BE2C (cell line): Measurements from ENCODE around the gene PPP1R17.

ENCODE experiments used
- DNase-seq: peaks from one replicate; pipeline ENCODE4 v3.0.0-alpha.2; 2020
- H3K27me3 ChIP-seq: fragments of 250-450 bp; sonication (Bioruptor Pico); 2 replicates; pipeline ENCODE4 v1.5.1; 2020; ENCODE audit warnings: mild to moderate bottlenecking
- H3K36me3 ChIP-seq: fragments of 250-450 bp; sonication (Bioruptor Pico); 2 replicates; pipeline ENCODE4 v1.5.1; 2020; ENCODE audit warnings: mild to moderate bottlenecking
- H3K4me1 ChIP-seq: fragments of 250-450 bp; sonication (Bioruptor Pico); 2 replicates; pipeline ENCODE4 v1.5.1; 2020
- H3K4me3 ChIP-seq: 2 replicates; pipeline ENCODE4 v1.5.1; 2011; ENCODE audit warnings: low read depth, low read length
- H3K9me3 ChIP-seq: fragments of 250-450 bp; sonication (Bioruptor Pico); 2 replicates; pipeline ENCODE4 v1.5.1; 2020
- TF ChIP-seq, protein P1 (sequence below): IDR thresholded peaks from 2 replicates; pipeline ENCODE4 v1.5.1; 2012; ENCODE audit warnings: mild to moderate bottlenecking, low read depth, low read length

PPP1R17 gene

DNA sequence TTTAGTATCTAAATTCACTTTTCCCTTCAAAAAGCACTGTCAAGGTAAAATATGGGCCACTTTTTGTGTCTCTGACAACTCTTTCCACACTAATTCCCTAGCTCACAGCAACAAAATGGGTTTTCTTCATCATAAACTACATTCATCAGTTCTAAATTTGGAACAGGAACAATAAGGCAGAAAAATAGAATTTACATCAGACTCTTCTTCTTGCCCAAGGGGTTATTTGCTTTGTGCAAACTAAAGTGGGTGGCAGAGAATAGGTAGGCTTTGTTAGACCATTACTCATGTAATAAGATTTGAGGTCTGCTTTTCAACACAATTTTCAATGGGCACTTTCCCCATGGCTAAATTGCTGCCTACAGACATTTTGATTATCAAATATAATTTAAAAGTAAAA, 17.6 kb upstream of the PPP1R17 start:
- no peaks in the 10 kb centered on the region; the same call in 1 of the 2 replicates for H3K27me3 ChIP-seq
- TF ChIP-seq, protein P1, sequence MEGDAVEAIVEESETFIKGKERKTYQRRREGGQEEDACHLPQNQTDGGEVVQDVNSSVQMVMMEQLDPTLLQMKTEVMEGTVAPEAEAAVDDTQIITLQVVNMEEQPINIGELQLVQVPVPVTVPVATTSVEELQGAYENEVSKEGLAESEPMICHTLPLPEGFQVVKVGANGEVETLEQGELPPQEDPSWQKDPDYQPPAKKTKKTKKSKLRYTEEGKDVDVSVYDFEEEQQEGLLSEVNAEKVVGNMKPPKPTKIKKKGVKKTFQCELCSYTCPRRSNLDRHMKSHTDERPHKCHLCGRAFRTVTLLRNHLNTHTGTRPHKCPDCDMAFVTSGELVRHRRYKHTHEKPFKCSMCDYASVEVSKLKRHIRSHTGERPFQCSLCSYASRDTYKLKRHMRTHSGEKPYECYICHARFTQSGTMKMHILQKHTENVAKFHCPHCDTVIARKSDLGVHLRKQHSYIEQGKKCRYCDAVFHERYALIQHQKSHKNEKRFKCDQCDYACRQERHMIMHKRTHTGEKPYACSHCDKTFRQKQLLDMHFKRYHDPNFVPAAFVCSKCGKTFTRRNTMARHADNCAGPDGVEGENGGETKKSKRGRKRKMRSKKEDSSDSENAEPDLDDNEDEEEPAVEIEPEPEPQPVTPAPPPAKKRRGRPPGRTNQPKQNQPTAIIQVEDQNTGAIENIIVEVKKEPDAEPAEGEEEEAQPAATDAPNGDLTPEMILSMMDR: no peak

GRCh38 chr7:31679574-31680305, 7.3 kb upstream of the PPP1R17 start:
- H3K4me3 ChIP-seq: no peak overlapping the region

More for the DNA sequence above, 17.6 kb upstream of the PPP1R17 start:
- no peaks in the 10 kb centered on the region for H3K36me3 ChIP-seq
- H3K4me3 ChIP-seq: no peak overlapping the region
- H3K9me3 ChIP-seq: no peaks in the 10 kb centered on the region
- no peaks in the 10 kb centered on the region for H3K4me1 ChIP-seq
- no peak for DNase-seq

DNA sequence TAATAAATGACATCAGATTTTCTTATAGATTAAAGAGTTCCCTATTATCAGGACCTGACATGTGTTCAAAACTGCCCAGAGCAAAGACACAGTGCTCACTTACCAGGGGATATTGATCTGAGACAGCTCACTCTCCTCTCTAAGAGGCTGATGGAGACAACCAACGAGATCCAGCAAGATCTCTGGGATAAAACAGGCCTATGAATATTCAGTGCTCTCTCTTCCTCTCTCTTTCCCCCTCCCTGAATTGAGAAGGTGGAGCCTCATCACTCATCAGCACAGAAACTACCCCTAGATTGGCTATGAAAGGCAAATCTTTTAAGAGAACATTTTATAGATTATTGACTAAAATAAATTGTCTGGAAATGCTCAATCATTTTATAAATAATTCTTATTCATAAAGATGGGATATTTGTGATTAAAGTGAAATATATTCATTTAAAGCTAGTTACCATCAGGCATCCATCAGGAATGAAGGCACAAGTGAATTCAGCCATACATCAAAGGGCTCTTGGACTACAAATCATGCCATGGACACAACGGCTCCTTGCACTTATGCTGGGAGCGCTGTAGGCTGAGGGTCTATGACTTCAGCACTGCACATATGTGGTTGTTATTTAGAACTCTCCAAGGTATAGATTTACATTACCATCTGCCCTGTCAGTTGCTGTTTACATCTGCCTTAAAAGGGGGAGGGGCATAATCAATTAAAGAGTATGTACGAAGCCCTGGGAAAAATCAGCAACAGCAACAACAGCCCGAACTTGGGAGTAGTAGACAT, 3.4 kb upstream of the PPP1R17 start:
- no peaks in the 10 kb centered on the region for H3K27me3 ChIP-seq
- no peak for DNase-seq
- no peaks in the 10 kb centered on the region for H3K9me3 ChIP-seq
- H3K4me1 ChIP-seq: no peaks in the 10 kb centered on the region
- no peaks in the 10 kb centered on the region for H3K36me3 ChIP-seq
- no peak overlapping the region for H3K4me3 ChIP-seq
- TF ChIP-seq, protein P1: no peak

More at GRCh38 chr7:31679574-31680305, 7.3 kb upstream of the PPP1R17 start:
- Histone ChIP-seq H3K9me3 (no peaks in the 10 kb centered on the region), H3K27me3 (no peaks in the 10 kb centered on the region), H3K36me3 (no peaks in the 10 kb centered on the region), H3K4me1 (no peaks in the 10 kb centered on the region)
- no peak for DNase-seq
- TF ChIP-seq, protein P1: no peak

GRCh38 chr7:31688372-31688771, 1.4 kb downstream of the PPP1R17 start:
- H3K4me1 ChIP-seq: no peaks in the 10 kb centered on the region
- no peak overlapping the region for H3K4me3 ChIP-seq
- H3K27me3 ChIP-seq: no peaks in the 10 kb centered on the region
- TF ChIP-seq, protein P1: no peak
- H3K36me3 ChIP-seq: no peaks in the 10 kb centered on the region
- H3K9me3 ChIP-seq: no peaks in the 10 kb centered on the region
- DNase-seq: no peak

- H3K27me3 ChIP-seq: peaks cover 1% of the 10 kb centered on the region; the same call in 1 of the 2 replicates
- no peaks in the 10 kb centered on the region for H3K36me3 ChIP-seq
- no peaks in the 10 kb centered on the region for H3K4me1 ChIP-seq
- TF ChIP-seq, protein P1: no peak
- no peak for DNase-seq
- H3K9me3 ChIP-seq: no peaks in the 10 kb centered on the region
- H3K4me3 ChIP-seq: no peak overlapping the region
Observed at GRCh38 chr7:31688996-31689395, 2.0 kb downstream of the PPP1R17 start.

DNA sequence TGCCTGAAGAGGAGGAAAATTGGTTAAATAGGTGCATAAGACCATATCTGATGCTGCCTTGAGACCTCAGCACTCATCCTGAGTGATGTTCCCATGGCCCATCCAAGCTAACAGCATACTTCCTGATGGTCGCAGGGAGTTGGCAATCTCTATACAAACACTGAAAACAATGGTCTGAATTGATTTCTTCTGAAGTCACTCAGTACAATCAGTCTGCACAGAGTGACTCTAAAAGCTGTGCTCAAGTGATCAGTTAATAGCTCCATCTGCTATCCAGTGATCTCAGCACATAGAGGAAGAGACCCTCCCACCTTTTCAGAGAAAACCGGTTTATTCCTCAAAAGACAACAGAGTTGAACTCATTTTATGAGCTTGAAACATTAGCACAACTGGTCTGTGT, 3.9 kb downstream of the PPP1R17 start:
- no peak overlapping the region for H3K4me3 ChIP-seq
- no peaks in the 10 kb centered on the region for H3K36me3 ChIP-seq
- no peak for DNase-seq
- TF ChIP-seq, protein P1: no peak
- H3K9me3 ChIP-seq: no peaks in the 10 kb centered on the region
- H3K27me3 ChIP-seq: peaks cover 3% of the 10 kb centered on the region
- no peaks in the 10 kb centered on the region for H3K4me1 ChIP-seq
